ENCODE results near the gene THRSP. TPM values are rescaled to one million over a fixed set of nuclear protein-coding genes. Genes with fewer than 3 reads are reported as not detected.
A peak's percentile ranks its signal among the peaks of the same experiment; 100 is the strongest.
"Not testable (repeated sequence)": the region's sequence is repeated elsewhere in the genome, so short reads cannot be mapped to it uniquely, and the experiment has no call there.

The THRSP gene
- total RNA-seq, 1 donor from 2014 or later, result not detected

DNA sequence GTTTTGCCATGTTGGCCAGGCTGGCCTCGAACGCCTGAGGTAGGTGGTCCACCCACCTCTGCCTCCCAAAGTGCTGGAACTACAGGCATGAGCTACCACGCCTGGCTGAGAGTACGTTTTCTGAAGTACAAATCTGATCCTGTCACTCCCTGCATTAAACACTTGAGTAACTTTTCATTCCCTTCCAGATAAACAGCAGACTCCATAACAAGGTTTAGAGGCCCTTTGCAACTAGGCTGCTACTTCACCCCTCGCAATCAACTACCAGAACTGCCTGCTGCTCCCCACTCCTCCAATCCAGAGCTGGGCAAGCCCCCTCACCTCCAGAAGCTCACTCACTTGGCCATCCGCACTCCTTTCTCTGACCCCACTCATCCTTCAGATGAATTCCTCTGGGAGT is 42.0 kb upstream of the THRSP start:
- Mint-ChIP-seq H3K4me1 (ENCODE audit: low read depth, unreplicated experiment) (no peaks in the 10 kb centered on the region), H3K27me3 (ENCODE audit: unreplicated experiment) (peaks cover 12% of the 10 kb centered on the region), H3K4me3 (ENCODE audit: unreplicated experiment) (no peak overlapping the region), H3K36me3 (ENCODE audit: unreplicated experiment) (no peaks in the 10 kb centered on the region), H3K9me3 (ENCODE audit: unreplicated experiment) (no peaks in the 10 kb centered on the region), H3K27ac (ENCODE audit: unreplicated experiment) (no peak overlapping the region)
- no peak for DNase-seq
- TF ChIP-seq, protein P1, sequence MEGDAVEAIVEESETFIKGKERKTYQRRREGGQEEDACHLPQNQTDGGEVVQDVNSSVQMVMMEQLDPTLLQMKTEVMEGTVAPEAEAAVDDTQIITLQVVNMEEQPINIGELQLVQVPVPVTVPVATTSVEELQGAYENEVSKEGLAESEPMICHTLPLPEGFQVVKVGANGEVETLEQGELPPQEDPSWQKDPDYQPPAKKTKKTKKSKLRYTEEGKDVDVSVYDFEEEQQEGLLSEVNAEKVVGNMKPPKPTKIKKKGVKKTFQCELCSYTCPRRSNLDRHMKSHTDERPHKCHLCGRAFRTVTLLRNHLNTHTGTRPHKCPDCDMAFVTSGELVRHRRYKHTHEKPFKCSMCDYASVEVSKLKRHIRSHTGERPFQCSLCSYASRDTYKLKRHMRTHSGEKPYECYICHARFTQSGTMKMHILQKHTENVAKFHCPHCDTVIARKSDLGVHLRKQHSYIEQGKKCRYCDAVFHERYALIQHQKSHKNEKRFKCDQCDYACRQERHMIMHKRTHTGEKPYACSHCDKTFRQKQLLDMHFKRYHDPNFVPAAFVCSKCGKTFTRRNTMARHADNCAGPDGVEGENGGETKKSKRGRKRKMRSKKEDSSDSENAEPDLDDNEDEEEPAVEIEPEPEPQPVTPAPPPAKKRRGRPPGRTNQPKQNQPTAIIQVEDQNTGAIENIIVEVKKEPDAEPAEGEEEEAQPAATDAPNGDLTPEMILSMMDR (IDR thresholded peaks at IDR 0.05; ENCODE audit: partially characterized antibody, unreplicated experiment), result no peak

DNA sequence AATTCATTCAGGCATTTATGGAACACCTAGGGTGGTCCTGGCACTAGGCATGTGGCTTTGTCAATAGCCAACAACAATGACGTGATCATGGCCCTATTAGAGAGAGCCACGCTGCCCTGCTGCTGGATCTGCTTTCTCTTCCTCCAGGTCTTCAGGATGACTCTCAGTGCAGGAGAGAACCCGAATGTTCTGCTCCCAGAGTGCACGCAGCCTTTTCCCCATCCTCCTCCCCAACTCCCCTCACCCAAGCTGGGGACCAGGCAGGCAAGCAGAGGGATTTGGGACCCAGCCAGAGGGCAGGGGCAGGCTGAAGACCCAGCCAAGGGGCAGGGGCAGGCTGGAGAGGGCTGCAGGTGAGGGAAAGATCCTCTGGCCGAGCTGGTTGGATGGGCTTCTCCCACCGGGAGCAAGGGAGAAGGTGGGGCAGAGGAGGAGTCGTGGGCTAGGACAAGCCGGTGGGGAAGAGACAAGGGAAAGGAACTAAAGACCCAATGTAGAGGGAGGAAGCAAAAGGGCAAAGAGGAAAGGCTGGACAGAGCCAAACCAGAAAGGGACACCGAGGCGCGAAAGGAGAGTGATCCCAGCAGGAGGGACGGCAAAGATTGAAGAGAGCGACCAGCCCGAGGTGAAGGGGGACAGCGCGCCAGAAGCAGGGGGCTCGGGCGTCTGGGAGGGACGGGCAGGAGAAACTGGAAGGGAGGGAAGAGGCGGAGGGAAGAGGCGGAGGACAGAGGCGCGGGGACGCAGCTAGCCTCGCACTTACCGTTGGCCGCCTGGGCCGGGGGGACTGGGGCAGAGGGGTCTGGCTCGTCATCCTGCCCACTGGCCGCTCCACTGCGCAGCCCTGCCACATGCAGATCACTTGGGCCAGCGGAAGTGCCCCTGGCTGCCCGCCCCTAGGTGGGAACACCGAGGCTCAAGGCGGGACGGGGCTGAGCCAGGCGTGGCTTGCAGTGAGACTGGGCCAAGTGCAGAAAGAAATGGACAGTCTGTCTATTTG is 41.0 kb upstream of the THRSP start, which contains the start of gene KCTD14:
KCTD14 (minus strand) TSS at position 880 of the 1,000 bp plus-strand sequence; CDS start at position 853, 27 bp downstream.
- Mint-ChIP-seq H3K9me3 (ENCODE audit: unreplicated experiment) (no peaks in the 10 kb centered on the region), H3K36me3 (ENCODE audit: unreplicated experiment) (no peaks in the 10 kb centered on the region), H3K27ac (ENCODE audit: unreplicated experiment) (no peak within 1 kb of the TSS), H3K27me3 (ENCODE audit: unreplicated experiment) (peaks cover 12% of the 10 kb centered on the region), H3K4me1 (ENCODE audit: low read depth, unreplicated experiment) (no peaks in the 10 kb centered on the region), H3K4me3 (ENCODE audit: unreplicated experiment) (peak within 1 kb of the TSS; percentile 87)
- TF ChIP-seq, protein P1 (IDR thresholded peaks at IDR 0.05; ENCODE audit: partially characterized antibody, unreplicated experiment), result no peak
- DNase-seq, result peak; percentile 32

DNA sequence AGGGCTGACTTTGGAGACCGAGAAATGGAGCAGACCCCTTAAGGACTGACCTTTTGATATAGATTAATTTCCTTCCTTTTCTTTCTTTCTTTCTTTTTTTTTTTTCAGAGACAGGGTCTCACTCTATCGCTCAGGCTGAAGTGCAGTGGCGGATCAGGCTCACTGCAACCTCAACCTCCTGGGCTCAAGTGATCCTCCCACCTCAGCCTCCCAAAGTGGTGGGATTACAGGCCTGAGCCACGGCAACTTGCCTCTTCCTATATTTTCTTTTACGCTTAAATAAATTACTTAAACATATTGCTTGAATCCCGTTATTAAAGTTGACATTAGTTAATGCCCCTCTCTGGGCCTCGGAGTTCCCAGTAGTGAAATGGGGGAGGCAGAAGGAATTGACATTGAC is 40.2 kb upstream of the THRSP start:
- H3K4me3 Mint-ChIP-seq (ENCODE audit: unreplicated experiment), result peak overlapping the region; percentile 64
- TF ChIP-seq, protein P1 (IDR thresholded peaks at IDR 0.05; ENCODE audit: partially characterized antibody, unreplicated experiment), result no peak
- H3K4me1 Mint-ChIP-seq (ENCODE audit: low read depth, unreplicated experiment), result no peaks in the 10 kb centered on the region
- peaks cover 12% of the 10 kb centered on the region for H3K27me3 Mint-ChIP-seq (ENCODE audit: unreplicated experiment)
- H3K36me3 Mint-ChIP-seq (ENCODE audit: unreplicated experiment), result no peaks in the 10 kb centered on the region
- no peaks in the 10 kb centered on the region for H3K9me3 Mint-ChIP-seq (ENCODE audit: unreplicated experiment)
- no peak for DNase-seq
- no peak overlapping the region for H3K27ac Mint-ChIP-seq (ENCODE audit: unreplicated experiment)

DNA sequence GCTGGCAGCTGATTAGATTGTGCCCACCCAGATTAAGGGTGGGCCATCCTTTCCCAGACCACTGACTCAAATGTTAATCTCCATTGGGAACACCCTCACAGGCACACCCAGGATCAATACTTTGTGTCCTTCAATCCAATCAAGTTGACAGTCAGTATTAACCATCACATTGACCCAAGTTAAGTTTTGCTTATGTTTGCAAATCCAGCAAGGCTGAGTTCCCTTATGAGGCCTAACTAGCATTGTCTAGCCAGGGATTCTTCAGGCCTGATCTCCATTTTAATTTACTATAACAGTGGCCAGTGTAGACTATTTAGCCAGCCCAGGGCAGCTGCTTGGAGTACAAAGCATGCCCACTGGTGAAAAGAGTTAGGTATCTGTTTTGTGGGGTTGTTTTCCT is 38.3 kb upstream of the THRSP start:
- no peak for DNase-seq
- Mint-ChIP-seq H3K36me3 (ENCODE audit: unreplicated experiment) (no peaks in the 10 kb centered on the region), H3K4me1 (ENCODE audit: low read depth, unreplicated experiment) (no peaks in the 10 kb centered on the region), H3K9me3 (ENCODE audit: unreplicated experiment) (no peaks in the 10 kb centered on the region), H3K4me3 (ENCODE audit: unreplicated experiment) (no peak overlapping the region), H3K27me3 (ENCODE audit: unreplicated experiment) (peaks cover 12% of the 10 kb centered on the region), H3K27ac (ENCODE audit: unreplicated experiment) (no peak overlapping the region)
- TF ChIP-seq, protein P1 (IDR thresholded peaks at IDR 0.05; ENCODE audit: partially characterized antibody, unreplicated experiment), result no peak

DNA sequence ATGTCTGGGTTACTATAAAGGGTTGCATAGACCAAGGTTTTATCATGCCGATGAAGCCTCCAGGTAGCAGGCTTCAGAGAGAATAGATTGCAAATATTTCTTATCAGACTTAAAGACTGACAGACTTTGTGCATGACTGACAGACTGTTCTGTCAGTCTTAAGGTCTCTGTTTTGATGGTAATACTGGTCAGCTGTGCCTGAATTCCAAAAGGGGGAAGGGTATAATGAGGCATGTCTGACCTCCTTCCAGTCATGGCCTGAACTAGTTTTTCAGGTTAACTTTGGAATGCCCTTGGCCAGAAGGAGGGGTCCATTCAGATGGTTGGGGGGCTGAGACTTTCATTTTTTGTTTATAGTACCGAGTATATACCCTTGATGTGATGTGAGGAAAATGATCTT is 35.9 kb upstream of the THRSP start:
- Mint-ChIP-seq H3K4me3 (ENCODE audit: unreplicated experiment) (no peak overlapping the region), H3K4me1 (ENCODE audit: low read depth, unreplicated experiment) (no peaks in the 10 kb centered on the region), H3K9me3 (ENCODE audit: unreplicated experiment) (no peaks in the 10 kb centered on the region), H3K27me3 (ENCODE audit: unreplicated experiment) (peaks cover 5% of the 10 kb centered on the region), H3K27ac (ENCODE audit: unreplicated experiment) (no peak overlapping the region), H3K36me3 (ENCODE audit: unreplicated experiment) (no peaks in the 10 kb centered on the region)
- no peak for DNase-seq
- TF ChIP-seq, protein P1 (IDR thresholded peaks at IDR 0.05; ENCODE audit: partially characterized antibody, unreplicated experiment), result no peak

DNA sequence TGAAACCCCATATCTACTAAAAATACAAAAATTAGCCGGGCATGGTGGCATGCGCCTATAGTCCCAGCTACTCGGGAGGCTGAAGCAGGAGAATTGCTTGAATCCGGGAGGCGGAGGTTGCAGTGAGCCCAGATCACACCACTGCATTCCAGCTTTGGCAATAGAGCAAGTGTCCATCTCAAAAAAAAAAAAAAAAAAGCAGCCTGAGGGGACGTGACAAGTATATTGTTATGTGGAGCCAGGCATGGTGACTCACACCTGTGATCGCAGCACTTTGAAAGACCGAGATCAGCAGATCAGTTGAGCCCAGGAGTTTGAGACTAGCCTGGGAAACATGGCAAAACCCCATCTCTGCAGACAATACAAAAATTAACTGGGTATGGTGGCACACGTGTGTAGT is 35.2 kb upstream of the THRSP start:
- H3K36me3 Mint-ChIP-seq (ENCODE audit: unreplicated experiment); H3K27ac Mint-ChIP-seq (ENCODE audit: unreplicated experiment); DNase-seq; H3K27me3 Mint-ChIP-seq (ENCODE audit: unreplicated experiment); H3K4me1 Mint-ChIP-seq (ENCODE audit: low read depth, unreplicated experiment); H3K9me3 Mint-ChIP-seq (ENCODE audit: unreplicated experiment); H3K4me3 Mint-ChIP-seq (ENCODE audit: unreplicated experiment): not testable (repeated sequence)
